Measurements from ENCODE around the gene PXMP4. TPM values are rescaled to one million over a fixed set of nuclear protein-coding genes. Genes with fewer than 3 reads are reported as not detected.

Gene PXMP4
- total RNA-seq, 1 experiment from 2014 or later, result 5.7 TPM

GRCh38 chr20:33688938-33689424, 31.1 kb downstream of the PXMP4 start:
- no peaks in the 10 kb centered on the region for H3K9me3 Mint-ChIP-seq
- H2AFZ ChIP-seq (ENCODE audit: low read length), result no peak overlapping the region
- no peak overlapping the region for H2BK20ac ChIP-seq (ENCODE audit: low read depth, low read length, poor library complexity, severe bottlenecking)
- no peak overlapping the region for H3K27ac ChIP-seq (ENCODE audit: insufficient read length, low read depth, low read length)
- H3K4me3 Mint-ChIP-seq, result no peak overlapping the region
- H3K4me1 ChIP-seq (ENCODE audit: insufficient read depth, low read length), result no peaks in the 10 kb centered on the region
- no peak overlapping the region for H2BK12ac ChIP-seq (ENCODE audit: insufficient read length, low read depth, low read length)
- H4K91ac ChIP-seq (ENCODE audit: insufficient read length, low read depth, low read length), result no peak overlapping the region
- no peak overlapping the region for H3K9ac ChIP-seq (ENCODE audit: extremely low read depth, insufficient read length, low read length)
- H3K27me3 ChIP-seq (ENCODE audit: insufficient read depth, low read length), result no peaks in the 10 kb centered on the region
- no peaks in the 10 kb centered on the region for H4K20me1 ChIP-seq (ENCODE audit: control insufficient read depth, insufficient read depth, insufficient read length)
- no peak overlapping the region for H2BK120ac ChIP-seq (ENCODE audit: low read depth, low read length, poor library complexity, severe bottlenecking)
- no peak overlapping the region for H3K4ac ChIP-seq (ENCODE audit: low read depth, low read length)
- H3K9me3 ChIP-seq (ENCODE audit: control insufficient read depth, low read depth, low read length), result no peaks in the 10 kb centered on the region
- no peak overlapping the region for H3T11ph ChIP-seq (ENCODE audit: low read length)
- H3K18ac ChIP-seq (ENCODE audit: insufficient read length, low read depth, low read length), result no peak overlapping the region
- H2BK5ac ChIP-seq (ENCODE audit: insufficient read length, low read length), result no peak overlapping the region
- no peak overlapping the region for H4K5ac ChIP-seq (ENCODE audit: insufficient read length, low read depth, low read length)
- H3K23me2 ChIP-seq (ENCODE audit: insufficient read length, low read depth, low read length, poor library complexity, severe bottlenecking), result peaks cover 10% of the 10 kb centered on the region
- H2BK15ac ChIP-seq (ENCODE audit: low read depth, low read length), result no peak overlapping the region
- H3K79me1 ChIP-seq (ENCODE audit: insufficient read depth, low read depth, low read length, poor library complexity, severe bottlenecking), result no peaks in the 10 kb centered on the region
- H4K8ac ChIP-seq (replicated peaks; ENCODE audit: insufficient read length, low read depth, low read length), result no peak overlapping the region
- H3K27ac Mint-ChIP-seq, result no peak overlapping the region
- peaks cover 63% of the 10 kb centered on the region for H3K27me3 Mint-ChIP-seq (ENCODE audit: low read depth)
- peaks cover 38% of the 10 kb centered on the region in 2 experiments for H3K4me1 Mint-ChIP-seq
- no CpG with 5 or more reads among the region's 3 CpGs for WGBS (ENCODE audit: extremely low coverage, insufficient read length, low lambda C conversion rate)
- H2AK5ac ChIP-seq (ENCODE audit: insufficient read length, low read length), result no peak overlapping the region
- H3K79me2 ChIP-seq (ENCODE audit: insufficient read depth, low read length), result peaks cover 1% of the 10 kb centered on the region; the same call in 1 of the 2 replicates
- peaks cover 0 to 4% (median 0%) of the 10 kb centered on the region in 3 experiments; a peak in 2 of 7 replicates for H3K36me3 Mint-ChIP-seq (ENCODE audit: insufficient read depth in 1 of 3, low read depth in 3 of 3)
- TF ChIP-seq CTCF (conservative IDR thresholded peaks at IDR 0.05), result no peak
- no peak overlapping the region for H3K4me2 ChIP-seq (ENCODE audit: insufficient read depth, insufficient read length, low read length)
- no peak overlapping the region for H3K23ac ChIP-seq (ENCODE audit: insufficient read length, low read depth, low read length)
- no peak for DNase-seq
- H3K56ac ChIP-seq (ENCODE audit: insufficient read length, low read depth, low read length), result no peak overlapping the region
- no peak overlapping the region for H3K14ac ChIP-seq (ENCODE audit: insufficient read depth, low read length)
